ENCODE data around the gene SLC25A40.

- TF ChIP-seq CTCF (IDR thresholded peaks at IDR 0.05) (no peak), POLR2A (IDR thresholded peaks at IDR 0.05) (no peak)
Observed at GRCh38 chr7:87876869-87877234, 692 bp upstream of the SLC25A40 start.
